Measurements from ENCODE around the gene UNC13C. TPM values are rescaled to one million over a fixed set of nuclear protein-coding genes. Genes with fewer than 3 reads are reported as not detected.

The UNC13C gene
- total RNA-seq, 2 experiments from 2014 or later = not detected

GRCh38 chr15:53950572-53950971 lies 27.7 kb upstream of the UNC13C start:
- TF ChIP-seq EZH2phosphoT487 (IDR thresholded peaks at IDR 0.05; ENCODE audit: borderline replicate concordance, low read depth, low read length) = no peak
- TF ChIP-seq CTCF (conservative IDR thresholded peaks at IDR 0.05; ENCODE audit: low read length) = no peak
- intact Hi-C loops (cut with micrococcal nuclease; ENCODE audit: unreplicated experiment) = no loop called here
- Histone ChIP-seq H3K79me2 (ENCODE audit: insufficient read depth, low read depth, low read length) (no peaks in the 10 kb centered on the region), H3K4me1 (ENCODE audit: insufficient read depth, low read length, poor library complexity, severe bottlenecking) (no peaks in the 10 kb centered on the region), H4K20me1 (ENCODE audit: insufficient read depth, low read length) (no peaks in the 10 kb centered on the region), H3K9me2 (ENCODE audit: insufficient read depth, low read length) (no peaks in the 10 kb centered on the region), H3K27ac (ENCODE audit: low read depth, low read length, poor library complexity, severe bottlenecking) (no peak overlapping the region), H3K4me2 (ENCODE audit: low read length) (no peak overlapping the region), H2AFZ (ENCODE audit: low read length) (no peak overlapping the region), H3K9me3 (ENCODE audit: low read length) (no peaks in the 10 kb centered on the region), H3K4me3 (ENCODE audit: low read depth, low read length, poor library complexity, severe bottlenecking) (no peak overlapping the region), H3K36me3 (ENCODE audit: insufficient read depth, low read length) (no peaks in the 10 kb centered on the region)
- ChIA-PET POLR2A (interaction anchor here (0.7 kb wide), 2 partner anchors 128 to 434 kb away, joined by 3 read pairs; no protein-coding TSS in a partner anchor), CTCF (ENCODE audit: unreplicated experiment) (no interaction called here)
- BruUV-seq (replicated peaks) = no TSS peak
- DNase-seq (ENCODE audit: low spot score) = no peak

- H3K79me2 ChIP-seq (ENCODE audit: insufficient read depth, low read depth, low read length) = no peaks in the 10 kb centered on the region
- no TSS peak for BruUV-seq (replicated peaks)
- CTCF ChIA-PET (ENCODE audit: unreplicated experiment) = no interaction called here
These were observed 22.8 kb upstream of the UNC13C start for GRCh38 chr15:53955396-53955795.

More at GRCh38 chr15:53955396-53955795, 22.8 kb upstream of the UNC13C start:
- H3K27ac ChIP-seq (ENCODE audit: low read depth, low read length, poor library complexity, severe bottlenecking) = no peak overlapping the region
- H3K36me3 ChIP-seq (ENCODE audit: insufficient read depth, low read length) = no peaks in the 10 kb centered on the region
- POLR2A ChIA-PET = interaction anchor here (0.7 to 1.2 kb wide), 2 partner anchors 7 to 10 kb away, joined by 3 read pairs; no protein-coding TSS in a partner anchor
- no peaks in the 10 kb centered on the region for H3K9me3 ChIP-seq (ENCODE audit: low read length)
- intact Hi-C loops (cut with micrococcal nuclease; ENCODE audit: unreplicated experiment) = no loop called here
- no peak for TF ChIP-seq CTCF (conservative IDR thresholded peaks at IDR 0.05; ENCODE audit: low read length)
- no peak for TF ChIP-seq EZH2phosphoT487 (IDR thresholded peaks at IDR 0.05; ENCODE audit: borderline replicate concordance, low read depth, low read length)
- no peak overlapping the region for H2AFZ ChIP-seq (ENCODE audit: low read length)
- H3K9me2 ChIP-seq (ENCODE audit: insufficient read depth, low read length) = no peaks in the 10 kb centered on the region
- no peaks in the 10 kb centered on the region for H3K4me1 ChIP-seq (ENCODE audit: insufficient read depth, low read length, poor library complexity, severe bottlenecking)
- H3K4me3 ChIP-seq (ENCODE audit: low read depth, low read length, poor library complexity, severe bottlenecking) = no peak overlapping the region
- DNase-seq (ENCODE audit: low spot score) = no peak
- H3K4me2 ChIP-seq (ENCODE audit: low read length) = no peak overlapping the region
- no peaks in the 10 kb centered on the region for H4K20me1 ChIP-seq (ENCODE audit: insufficient read depth, low read length)

Measured in OCI-LY7 (cell line).